Urinary bladder (tissue), 4 donors: ENCODE data around the gene IGFALS. TPM values are rescaled to one million over a fixed set of nuclear protein-coding genes. Genes with fewer than 3 reads are reported as not detected.

Experiments
- DNase-seq: peaks from one replicate; pipeline ENCODE4 v3.0.0-alpha.2; 2015; ENCODE audit errors: extremely low spot score
- H3K27ac ChIP-seq: one replicate; pipeline ENCODE4 v1.5.1; 2013; ENCODE audit warnings: low read depth, mild to moderate bottlenecking, moderate library complexity
- H3K36me3 ChIP-seq: one replicate; pipeline ENCODE4 v1.6.1; 2013; ENCODE audit warnings: mild to moderate bottlenecking, moderate library complexity; ENCODE audit not compliant: insufficient read depth
- H3K4me1 ChIP-seq: one replicate; pipeline ENCODE4 v1.6.1; 2013; ENCODE audit warnings: mild to moderate bottlenecking, moderate library complexity; ENCODE audit not compliant: insufficient read depth
- H3K4me3 ChIP-seq: one replicate; pipeline ENCODE4 v1.5.1; 2013; ENCODE audit warnings: low read depth, low read length
- WGBS: extraction: QIAGEN DNeasy Blood & Tissue Kit; methylation state at CpG from one replicate; pipeline ENCODE4 v1.1.7; 2013; 5-methylcytosine and 5-hydroxymethylcytosine counted together
- polyA plus RNA-seq: library from polyadenylated mRNA; stranded (reverse); fragments of 200-250 nt; gene quantifications from one replicate; pipeline ENCODE4 v1.2.3, GENCODE V29; 2013
- total RNA-seq: library from RNA; depleted of rRNA; stranded (reverse); fragments of >200 nt; gene quantifications from one replicate; pipeline ENCODE4 v1.2.3, GENCODE V29; 2014
- donor health status: healthy with polysubstance abuse.
- donor health status: healthy.

Gene IGFALS
- total RNA-seq (0.11 TPM), polyA plus RNA-seq (0.22 TPM)

DNA sequence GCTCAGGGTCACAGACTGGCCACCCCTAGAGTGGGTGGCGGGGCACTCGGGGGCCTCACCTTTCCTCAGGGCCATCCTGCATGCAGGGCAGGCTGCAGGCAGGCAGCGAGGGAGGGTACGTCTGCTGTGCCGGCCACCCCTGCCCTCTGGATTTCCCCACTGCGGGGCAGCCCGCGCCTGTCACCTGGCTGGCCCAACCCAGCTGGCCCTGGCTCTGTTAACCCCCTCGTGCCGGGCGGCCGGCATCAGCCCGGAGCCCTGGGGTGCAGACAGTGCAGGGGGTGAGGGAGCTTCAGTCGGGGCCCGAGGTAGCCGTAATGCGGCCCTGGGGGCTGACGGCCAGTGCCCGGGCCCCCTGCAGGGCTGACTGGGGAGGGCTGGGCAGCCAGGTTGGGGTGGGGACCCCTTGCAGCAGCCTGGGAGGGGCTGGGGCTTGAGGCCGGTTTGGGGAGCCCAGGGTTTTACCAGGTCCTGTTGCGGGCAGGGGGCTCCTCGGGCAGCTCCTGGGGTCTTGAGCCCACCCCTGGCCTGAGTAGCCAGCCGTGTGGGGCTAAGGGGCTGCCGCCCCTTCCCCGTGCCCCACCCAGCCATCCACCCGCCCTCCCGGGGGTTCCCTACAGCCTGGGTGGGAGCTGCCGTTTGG lies at the start of gene IGFALS:
IGFALS (minus strand) TSS at position 128 of the 643 bp plus-strand sequence; CDS start at position 75, 53 bp downstream.
- Histone ChIP-seq H3K4me3 (no peak within 1 kb of the TSS), H3K36me3 (peaks cover 2% of the 10 kb centered on the region), H3K27ac (no peak within 1 kb of the TSS), H3K4me1 (no peaks in the 10 kb centered on the region)
- WGBS: 56% methylated on average over 28 of the region's 28 CpGs
- no peak for DNase-seq

DNA sequence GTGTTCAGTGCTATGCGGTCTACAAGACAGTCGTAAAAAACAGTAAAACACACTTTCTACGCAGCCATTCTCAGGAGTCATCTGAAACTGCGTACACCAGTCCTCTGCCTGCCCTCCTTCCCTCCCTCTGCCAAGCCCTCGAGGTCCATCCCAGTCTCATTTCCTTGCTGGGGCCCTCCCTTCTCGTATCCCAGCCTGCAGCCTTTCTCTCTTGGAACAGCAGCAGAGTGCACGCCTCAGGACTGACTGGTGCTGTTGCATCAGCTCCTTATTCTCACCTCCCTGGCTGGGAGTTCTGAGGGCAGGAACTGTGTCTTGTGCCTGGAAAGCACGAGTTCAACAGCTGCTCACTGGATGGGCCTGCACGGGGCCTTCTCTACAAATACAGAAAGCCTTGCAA lies 46.0 kb upstream of the IGFALS start:
- no peaks in the 10 kb centered on the region for H3K36me3 ChIP-seq
- 49% methylated on average over 9 of the region's 9 CpGs for WGBS

DNA sequence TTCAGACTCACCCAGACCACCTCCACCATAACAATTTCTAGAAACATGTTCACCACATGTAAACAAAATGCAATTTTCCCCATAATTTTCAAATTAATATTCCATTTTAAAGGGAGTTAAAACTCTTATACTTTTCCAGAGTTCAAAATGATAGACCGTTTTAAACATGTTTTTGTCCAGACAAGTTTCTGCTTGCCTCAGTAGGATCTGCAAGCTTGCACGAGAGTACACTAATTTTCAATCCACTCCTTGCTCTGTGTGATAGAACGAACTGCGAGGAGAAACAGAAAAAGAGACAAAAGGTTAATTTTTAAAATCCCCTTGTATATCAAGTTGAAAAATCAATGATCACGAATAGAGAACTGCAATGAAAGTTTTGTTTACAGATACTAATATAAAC lies 40.6 kb upstream of the IGFALS start:
- no peak for DNase-seq
- WGBS: 56% methylated on average over 5 of the region's 5 CpGs
- Histone ChIP-seq H3K27ac (no peak overlapping the region), H3K4me3 (no peak overlapping the region), H3K36me3 (no peaks in the 10 kb centered on the region), H3K4me1 (no peaks in the 10 kb centered on the region)

More for the DNA sequence above, 46.0 kb upstream of the IGFALS start:
- Histone ChIP-seq H3K27ac (no peak overlapping the region), H3K4me3 (no peak overlapping the region), H3K4me1 (no peaks in the 10 kb centered on the region)
- no peak for DNase-seq

DNA sequence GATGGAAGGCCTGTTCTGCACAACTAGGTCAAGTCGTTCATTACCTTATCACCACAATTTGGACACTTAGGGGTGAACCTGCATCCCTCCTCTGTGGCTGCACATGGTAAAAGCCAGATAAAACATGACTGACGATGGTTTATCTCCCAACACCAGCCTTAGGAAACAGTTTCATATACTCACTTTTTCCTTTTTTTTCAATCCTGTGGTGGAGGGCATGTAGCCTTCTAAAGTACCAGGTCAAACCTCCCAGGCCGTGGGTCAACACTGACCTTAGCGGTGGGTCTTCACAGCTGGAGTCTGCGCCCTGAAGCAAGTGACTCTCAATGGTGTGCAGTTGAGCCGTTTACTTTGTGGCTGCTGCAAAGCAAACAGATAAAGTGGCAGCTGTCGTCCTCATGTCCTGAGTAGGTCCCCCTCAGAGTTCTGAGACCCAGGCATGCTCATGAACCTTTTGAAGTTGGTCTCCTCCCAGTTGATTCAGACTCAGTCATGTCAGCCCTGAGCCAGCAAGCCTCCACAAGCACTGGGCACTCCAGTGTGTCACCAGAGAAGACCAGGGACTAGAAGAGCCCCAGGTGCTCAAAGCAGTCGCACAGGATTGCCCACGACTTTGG lies 39.4 kb upstream of the IGFALS start:
- no peak overlapping the region for H3K27ac ChIP-seq
- no peaks in the 10 kb centered on the region for H3K36me3 ChIP-seq
- H3K4me3 ChIP-seq: no peak overlapping the region
- no peak for DNase-seq
- no peaks in the 10 kb centered on the region for H3K4me1 ChIP-seq
- 78% methylated on average over 9 of the region's 9 CpGs for WGBS

DNA sequence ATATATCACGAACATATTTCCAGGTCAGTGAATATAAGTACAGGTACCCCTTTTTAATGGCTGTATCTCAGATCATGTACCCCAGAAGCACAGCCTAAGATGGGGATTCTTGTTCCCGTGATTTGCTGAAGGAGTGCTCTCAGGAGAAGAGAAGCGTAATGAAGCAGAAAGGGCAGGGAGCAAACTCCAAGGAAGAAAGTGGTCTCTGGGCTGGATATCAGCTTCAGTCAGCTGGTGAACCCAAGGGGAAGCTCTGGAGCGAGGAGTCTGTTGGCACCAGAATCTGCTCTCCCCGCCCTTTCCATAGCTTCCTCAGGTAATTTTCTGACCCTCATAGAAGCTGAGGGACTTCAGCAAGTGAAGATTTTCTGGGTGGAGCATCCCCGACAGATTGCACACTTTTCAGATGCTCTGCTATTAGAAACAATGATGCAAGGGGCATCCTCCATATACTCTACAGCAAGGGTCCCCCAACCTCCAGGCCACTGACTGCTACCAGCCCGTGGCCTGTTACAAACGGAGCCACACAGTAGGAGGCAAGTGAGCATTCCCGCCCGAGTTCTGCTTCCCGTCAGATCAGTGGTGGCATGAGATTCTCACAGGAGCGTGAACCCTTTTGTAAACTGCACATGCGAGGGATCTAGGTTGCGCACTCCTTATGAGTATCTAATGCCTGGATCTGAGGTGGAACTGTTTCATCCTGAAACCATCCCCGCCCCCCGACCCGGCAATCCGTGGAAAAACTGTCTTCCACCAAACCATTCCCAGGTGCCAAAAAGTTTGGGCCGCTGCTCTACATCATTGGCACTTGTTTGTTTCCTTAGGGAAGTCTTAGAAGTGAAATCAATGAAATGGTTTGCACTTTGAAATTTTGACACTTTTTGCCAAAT lies 37.9 kb upstream of the IGFALS start:
- Histone ChIP-seq H3K4me1 (no peaks in the 10 kb centered on the region), H3K4me3 (no peak overlapping the region), H3K27ac (no peak overlapping the region), H3K36me3 (no peaks in the 10 kb centered on the region)
- DNase-seq: no peak
- whole genome bisulfite sequencing: 87% methylated on average over 19 of the region's 19 CpGs

DNA sequence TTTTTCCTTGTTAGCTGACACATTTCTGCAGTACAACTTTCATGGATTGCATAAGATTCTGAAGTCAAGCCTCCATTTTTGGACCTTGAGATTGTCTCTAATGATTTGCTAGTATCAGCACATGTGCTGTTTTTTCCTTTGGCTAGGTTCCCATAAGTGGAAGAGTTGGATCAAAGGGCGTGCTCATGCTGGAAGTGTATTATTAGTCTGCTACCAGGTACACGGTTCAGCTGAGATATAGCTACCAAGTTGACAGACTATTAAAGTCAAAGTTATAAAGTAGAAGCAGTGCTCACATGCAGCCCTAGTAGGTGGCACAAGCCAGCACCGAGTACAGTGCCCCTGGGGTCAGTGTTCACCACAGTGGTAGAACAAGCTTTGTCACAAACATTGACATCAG lies 36.7 kb upstream of the IGFALS start:
- 71% methylated on average over 3 of the region's 3 CpGs for WGBS
- Histone ChIP-seq H3K27ac (no peak overlapping the region), H3K4me3 (no peak overlapping the region), H3K36me3 (no peaks in the 10 kb centered on the region), H3K4me1 (no peaks in the 10 kb centered on the region)
- no peak for DNase-seq

DNA sequence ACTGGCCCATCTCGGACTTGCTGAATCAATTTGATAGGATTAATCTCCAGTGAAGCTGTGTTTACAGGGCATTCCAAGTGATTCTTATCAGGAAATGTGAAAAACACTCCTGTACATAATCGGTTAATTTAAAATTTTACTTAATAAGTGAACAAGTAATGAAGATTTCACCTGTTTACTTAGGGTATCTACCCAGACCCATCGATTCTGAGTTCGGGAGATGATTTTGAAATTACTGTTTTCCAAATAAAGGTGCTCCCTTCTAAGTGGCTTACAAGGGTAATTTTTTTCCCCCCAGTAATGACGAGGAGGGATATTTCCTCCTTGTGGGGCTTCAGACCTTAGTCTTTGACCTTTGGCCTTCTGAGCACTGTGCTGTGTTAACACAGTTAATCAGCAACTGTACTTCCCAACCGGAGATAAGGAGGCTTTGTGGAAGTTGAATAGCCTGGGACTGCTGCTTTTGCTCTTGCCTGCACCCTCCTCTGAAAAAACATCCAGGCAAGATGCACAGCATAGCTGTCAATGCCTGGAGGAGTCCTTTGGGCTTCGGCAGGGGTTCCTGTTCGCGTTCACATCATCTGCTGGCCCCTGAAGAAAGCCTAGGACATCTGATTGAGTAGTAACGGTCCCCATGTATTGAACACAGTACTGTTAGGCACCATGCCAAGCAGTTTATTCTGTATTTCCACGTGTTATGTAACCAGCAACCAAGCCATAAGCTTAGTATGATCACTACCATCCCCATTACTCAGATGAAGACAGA lies 35.3 kb upstream of the IGFALS start:
- H3K36me3 ChIP-seq: no peaks in the 10 kb centered on the region
- no peak overlapping the region for H3K4me3 ChIP-seq
- no peak for DNase-seq
- no peak overlapping the region for H3K27ac ChIP-seq
- H3K4me1 ChIP-seq: no peaks in the 10 kb centered on the region
- WGBS: 76% methylated on average over 11 of the region's 11 CpGs

DNA sequence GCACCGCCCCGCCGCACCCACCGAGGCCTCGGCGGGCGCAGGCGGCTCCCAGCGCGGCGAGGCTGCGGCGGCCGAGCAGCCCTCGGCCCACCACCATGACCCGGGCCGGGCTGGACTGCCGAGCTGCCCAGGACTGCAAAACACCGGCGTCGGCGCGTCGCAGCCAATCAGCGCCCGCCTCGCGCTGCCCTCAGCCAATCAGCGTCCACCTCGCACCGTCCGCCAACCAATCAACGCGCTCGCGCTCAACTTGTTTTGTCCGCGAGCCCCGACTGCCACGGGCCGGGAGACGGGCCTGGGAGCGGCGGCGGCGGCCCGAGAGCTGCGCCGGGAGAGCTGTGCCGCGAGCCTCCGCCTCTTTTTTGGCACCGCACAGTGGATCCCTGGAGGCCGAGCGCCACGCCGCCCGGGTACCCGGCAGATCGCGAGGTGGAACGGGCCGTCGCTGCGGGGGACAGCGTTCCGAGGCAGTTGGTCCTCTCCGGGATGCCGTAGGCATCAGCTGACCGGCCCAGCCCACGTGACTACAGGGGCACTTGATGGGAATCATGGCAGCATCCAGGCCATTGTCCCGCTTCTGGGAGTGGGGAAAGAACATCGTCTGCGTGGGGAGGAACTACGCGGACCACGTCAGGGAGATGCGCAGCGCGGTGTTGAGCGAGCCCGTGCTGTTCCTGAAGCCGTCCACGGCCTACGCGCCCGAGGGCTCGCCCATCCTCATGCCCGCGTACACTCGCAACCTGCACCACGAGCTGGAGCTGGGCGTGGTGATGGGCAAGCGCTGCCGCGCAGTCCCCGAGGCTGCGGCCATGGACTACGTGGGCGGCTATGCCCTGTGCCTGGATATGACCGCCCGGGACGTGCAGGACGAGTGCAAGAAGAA lies 33.4 kb upstream of the IGFALS start, which contains the start of the genes FAHD1 and HAGH:
FAHD1 (plus strand) TSS at position 516 of the 883 bp plus-strand sequence; CDS start at position 549, 33 bp downstream.
HAGH (minus strand) TSS at position 135 of the 883 bp plus-strand sequence; CDS start at position 97, 38 bp downstream.
- H3K27ac ChIP-seq: peak within 1 kb of the TSS; percentile 69
- H3K36me3 ChIP-seq: no peaks in the 10 kb centered on the region
- no peaks in the 10 kb centered on the region for H3K4me1 ChIP-seq
- H3K4me3 ChIP-seq: peak within 1 kb of the TSS; percentile 68
- WGBS: under 1% methylated on average over 104 of the region's 104 CpGs
- DNase-seq: peak; percentile 75

DNA sequence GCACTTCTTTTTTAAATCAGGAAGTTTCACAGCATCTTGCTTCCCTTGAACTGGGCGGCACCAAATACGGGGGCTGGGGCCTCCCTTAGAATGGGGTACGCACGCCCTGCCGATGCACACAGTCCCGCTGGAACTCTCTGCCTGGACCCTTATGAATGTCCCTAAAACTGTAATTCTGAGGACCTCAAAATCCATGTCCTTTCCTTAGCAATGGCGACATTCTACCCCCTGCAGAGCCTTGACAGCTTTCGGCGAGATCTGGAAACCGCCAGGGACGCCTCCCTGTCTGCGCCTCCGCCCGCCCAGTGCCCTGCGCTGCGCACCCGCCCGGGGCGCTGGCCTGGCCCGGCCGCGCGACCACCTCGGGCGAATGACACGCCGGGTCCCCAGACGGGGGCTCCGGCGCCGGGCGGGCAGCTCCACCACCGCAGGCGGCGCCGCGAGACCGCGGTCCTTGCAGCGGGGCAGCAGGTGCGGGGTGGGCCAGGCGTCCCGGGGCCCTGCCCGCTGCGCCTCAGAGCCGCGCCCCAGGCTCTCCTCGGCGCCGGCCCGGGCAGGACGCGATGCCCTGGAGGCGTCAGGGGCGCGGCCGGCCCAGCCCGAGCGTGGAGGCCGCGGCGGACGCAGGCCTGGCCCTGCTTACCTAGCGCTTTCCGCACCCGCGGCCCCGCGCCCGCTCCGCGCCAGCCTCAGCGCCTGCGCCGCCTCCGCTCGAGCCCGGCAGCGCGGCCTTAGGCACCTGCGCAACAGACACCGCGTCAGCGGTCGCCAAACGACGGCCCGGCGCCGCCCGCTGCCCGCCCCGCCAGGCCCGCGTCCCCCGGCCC lies 32.6 kb upstream of the IGFALS start:
- Histone ChIP-seq H3K4me1 (no peaks in the 10 kb centered on the region), H3K4me3 (peak overlapping the region; percentile 68), H3K27ac (peak overlapping the region; percentile 69), H3K36me3 (no peaks in the 10 kb centered on the region)
- WGBS: 2% methylated on average over 96 of the region's 96 CpGs
- no peak for DNase-seq

DNA sequence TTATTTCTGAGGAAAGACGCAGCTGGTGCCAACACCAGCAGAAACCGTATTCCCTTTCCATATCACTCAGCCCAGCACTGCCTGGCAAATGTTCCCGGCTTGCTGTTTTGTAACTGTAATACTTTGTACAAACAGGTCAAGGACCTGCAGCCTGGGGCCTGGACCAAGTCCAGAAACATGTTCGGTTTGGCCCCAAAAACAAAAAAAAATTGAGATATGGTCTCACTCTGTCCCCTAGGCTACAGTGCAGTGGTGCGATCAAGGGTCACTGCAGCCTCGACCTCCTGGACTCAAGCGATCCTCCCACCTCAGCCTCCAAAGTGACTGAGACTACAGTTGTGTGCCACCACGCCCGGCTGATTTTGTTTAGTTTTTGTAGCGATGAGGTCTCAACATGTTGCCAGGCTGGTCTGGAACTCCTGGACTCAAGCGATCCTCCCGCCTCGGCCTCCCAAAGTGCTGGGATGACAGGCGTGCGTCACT lies 31.9 kb upstream of the IGFALS start:
- Histone ChIP-seq H3K27ac (no peak overlapping the region), H3K4me1 (no peaks in the 10 kb centered on the region), H3K4me3 (no peak overlapping the region), H3K36me3 (no peaks in the 10 kb centered on the region)
- WGBS: 73% methylated on average over 15 of the region's 15 CpGs
- no peak for DNase-seq

DNA sequence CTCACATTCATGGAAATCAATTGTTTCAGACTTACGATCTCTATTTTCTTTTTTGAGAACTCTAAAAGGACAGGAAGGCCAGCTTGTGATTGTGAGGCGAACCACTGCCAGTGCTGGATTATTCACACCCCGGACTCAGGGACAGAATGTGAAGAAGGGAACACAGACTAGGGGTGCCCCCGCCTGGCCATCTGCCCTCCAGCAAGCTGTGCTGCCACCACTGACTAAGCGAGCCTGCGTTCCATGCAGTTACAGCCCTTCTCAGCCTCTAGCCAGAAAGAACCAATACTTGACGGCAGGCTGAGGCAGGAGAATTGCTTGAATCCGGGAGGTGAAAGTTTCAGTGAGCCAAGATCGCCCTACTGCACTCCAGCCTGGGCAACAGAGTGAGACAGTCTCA lies 30.3 kb upstream of the IGFALS start:
- no peaks in the 10 kb centered on the region for H3K4me1 ChIP-seq
- 58% methylated on average over 9 of the region's 9 CpGs for WGBS
- H3K4me3 ChIP-seq: no peak overlapping the region
- DNase-seq: no peak
- no peak overlapping the region for H3K27ac ChIP-seq
- no peaks in the 10 kb centered on the region for H3K36me3 ChIP-seq

DNA sequence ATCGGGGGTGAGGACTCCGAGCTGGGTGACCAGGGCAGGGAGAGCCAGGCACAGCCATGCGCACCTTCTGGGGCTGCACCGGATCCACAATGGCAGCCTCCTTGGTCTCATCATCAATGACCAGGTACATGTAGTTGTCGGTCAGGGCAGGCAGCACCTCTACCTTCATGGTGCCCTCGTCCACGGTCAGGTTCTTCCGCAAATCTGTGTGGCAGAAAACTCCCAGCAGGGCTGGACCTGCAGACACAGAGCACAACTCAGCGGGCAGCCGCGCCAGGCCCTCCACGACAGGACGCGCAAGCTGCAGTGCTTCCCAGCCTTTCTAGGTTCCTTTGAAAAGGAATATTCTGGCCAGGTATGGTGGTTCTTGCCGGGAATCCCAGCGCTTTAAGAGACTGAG lies 29.3 kb upstream of the IGFALS start:
- DNase-seq: no peak
- WGBS: 94% methylated on average over 16 of the region's 16 CpGs
- peaks cover 2% of the 10 kb centered on the region for H3K36me3 ChIP-seq

More for the DNA sequence above, 29.3 kb upstream of the IGFALS start:
- Histone ChIP-seq H3K27ac (no peak overlapping the region), H3K4me1 (no peaks in the 10 kb centered on the region), H3K4me3 (no peak overlapping the region)
